ENCODE measurements around the gene RAET1L. TPM values are rescaled to one million over a fixed set of nuclear protein-coding genes. Genes with fewer than 3 reads are reported as not detected.

The RAET1L gene, protein sequence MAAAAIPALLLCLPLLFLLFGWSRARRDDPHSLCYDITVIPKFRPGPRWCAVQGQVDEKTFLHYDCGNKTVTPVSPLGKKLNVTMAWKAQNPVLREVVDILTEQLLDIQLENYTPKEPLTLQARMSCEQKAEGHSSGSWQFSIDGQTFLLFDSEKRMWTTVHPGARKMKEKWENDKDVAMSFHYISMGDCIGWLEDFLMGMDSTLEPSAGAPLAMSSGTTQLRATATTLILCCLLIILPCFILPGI
- not detected for total RNA-seq

DNA sequence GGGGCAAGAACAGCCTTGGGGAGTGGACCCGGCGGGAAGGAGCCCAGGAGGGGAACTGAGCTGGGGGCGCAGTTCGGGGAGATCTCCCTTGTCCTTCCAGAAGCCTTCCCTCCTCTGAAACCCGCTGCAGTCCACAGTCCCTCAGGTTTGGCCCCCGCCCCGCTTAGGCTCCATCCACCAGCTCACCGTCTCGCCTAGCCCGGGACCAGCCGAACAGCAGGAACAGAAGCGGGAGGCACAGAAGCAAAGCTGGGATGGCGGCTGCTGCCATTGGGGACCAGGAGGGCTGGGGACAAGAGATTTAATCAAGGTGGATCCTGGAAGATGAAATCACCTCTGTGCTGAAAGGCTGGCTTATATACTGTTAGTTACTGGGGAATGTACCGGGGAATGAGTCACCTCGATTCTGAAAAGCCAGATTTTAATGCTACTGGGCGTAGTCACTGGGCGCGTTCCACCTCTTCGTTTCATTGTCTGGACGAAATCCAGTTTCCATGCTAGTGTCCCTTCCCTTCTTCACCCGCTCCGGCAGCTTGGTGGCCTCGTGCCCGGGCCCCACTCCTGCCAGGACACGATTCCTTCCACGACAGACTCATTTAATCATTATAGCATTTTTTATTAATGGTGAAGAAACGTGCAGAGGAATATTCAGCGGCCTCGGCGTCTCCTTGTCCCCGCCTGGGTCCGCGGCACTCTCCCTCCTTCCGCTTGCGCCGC is at the start of gene RAET1L:
TSS of gene RAET1L (minus strand) at position 332 of the 717 bp plus-strand sequence. CDS start at position 271, 61 bp downstream.
- TF ChIP-seq, protein P1, sequence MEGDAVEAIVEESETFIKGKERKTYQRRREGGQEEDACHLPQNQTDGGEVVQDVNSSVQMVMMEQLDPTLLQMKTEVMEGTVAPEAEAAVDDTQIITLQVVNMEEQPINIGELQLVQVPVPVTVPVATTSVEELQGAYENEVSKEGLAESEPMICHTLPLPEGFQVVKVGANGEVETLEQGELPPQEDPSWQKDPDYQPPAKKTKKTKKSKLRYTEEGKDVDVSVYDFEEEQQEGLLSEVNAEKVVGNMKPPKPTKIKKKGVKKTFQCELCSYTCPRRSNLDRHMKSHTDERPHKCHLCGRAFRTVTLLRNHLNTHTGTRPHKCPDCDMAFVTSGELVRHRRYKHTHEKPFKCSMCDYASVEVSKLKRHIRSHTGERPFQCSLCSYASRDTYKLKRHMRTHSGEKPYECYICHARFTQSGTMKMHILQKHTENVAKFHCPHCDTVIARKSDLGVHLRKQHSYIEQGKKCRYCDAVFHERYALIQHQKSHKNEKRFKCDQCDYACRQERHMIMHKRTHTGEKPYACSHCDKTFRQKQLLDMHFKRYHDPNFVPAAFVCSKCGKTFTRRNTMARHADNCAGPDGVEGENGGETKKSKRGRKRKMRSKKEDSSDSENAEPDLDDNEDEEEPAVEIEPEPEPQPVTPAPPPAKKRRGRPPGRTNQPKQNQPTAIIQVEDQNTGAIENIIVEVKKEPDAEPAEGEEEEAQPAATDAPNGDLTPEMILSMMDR (IDR thresholded peaks at IDR 0.05; ENCODE audit: low read depth) = no peak

DNA sequence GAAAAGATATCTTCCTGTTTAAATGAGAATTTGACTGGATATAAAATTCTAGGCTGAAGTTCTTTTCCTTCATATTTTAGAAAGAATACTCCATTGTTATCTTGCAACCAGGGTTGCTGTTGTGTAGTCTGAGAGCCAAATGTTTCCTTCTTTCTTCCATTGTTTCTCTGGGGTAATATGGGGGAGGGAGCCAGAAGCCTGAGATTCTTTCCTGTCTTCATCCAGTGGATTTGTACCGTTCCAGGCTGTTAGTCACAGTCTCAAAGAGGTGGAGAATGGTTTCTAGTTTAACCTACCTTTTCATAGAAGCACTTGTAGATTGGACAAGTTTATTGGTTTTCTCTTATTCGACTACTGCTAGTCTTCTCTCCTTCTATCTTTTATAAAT is 49.7 kb upstream of the RAET1L start:
- TF ChIP-seq, protein P1 (IDR thresholded peaks at IDR 0.05; ENCODE audit: low read depth) = no peak

DNA sequence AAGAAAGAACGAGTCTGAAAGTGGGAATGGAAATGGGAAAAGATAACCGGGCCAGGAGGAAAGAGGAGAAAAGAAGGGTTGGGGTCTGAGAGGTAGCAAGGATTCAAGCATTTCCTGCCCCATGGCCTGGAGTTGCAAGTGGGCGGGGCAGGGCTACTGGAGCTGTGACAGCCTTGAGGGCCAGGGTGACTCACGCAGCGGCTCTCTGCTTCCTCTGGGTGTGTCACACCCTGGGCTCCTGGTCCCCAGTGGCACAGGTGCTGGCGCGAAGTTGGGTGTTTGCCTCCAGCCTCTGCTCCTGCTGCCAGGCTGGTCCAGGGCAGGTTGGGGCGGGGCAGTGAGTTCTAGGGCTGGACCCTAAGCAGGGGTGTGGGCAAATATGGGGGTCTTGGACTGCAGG is 46.9 kb upstream of the RAET1L start:
- TF ChIP-seq, protein P1 (IDR thresholded peaks at IDR 0.05; ENCODE audit: low read depth) = no peak

DNA sequence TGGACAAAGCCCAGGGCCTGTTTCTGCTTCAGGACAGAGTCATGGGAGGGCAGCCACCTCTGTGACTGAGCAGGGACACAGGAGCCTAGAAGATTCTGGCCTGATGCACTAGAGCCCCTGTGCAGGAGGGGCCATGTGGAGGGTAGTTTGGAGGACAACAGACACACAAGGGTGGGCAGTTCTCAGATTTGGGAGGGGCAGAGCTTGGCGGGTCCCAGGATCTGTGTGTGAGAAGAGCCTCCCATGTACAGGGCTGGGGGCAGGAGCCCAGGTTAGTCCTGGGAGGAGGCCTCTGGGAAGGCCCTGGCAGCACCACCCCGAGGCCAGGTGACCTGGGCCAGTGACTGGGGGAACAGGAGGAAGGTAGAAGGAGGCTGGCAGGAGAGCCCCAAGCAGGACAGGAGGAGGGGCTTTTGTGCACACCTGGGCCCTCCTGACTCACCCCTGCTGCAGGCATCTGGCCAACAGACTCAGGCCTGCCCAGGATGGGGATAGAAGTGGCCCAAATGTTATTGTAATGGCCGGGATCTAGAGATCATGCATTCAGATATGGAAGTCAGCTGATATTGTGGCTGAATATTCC is 45.0 kb upstream of the RAET1L start:
- TF ChIP-seq, protein P1 (IDR thresholded peaks at IDR 0.05; ENCODE audit: low read depth) = no peak

DNA sequence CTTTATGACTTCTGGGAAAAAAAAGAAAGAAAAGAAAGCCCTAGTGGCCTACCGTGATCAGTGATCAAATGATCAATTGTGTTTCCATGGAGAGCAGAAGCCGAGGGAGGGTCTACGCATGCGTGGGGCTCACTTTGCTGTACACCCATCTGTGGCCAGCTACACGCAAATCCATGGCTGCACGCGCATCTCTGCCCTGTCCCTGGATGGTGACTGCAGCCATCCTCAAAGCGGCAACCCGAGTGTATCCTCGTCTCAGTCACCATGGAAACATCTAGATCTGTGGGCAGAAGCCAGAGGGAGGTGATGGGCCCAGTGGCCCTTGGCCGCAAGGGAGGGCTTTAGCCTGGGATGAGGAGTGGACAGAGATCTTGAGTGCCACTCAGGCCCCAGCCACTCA is 44.4 kb upstream of the RAET1L start:
- TF ChIP-seq, protein P1 (IDR thresholded peaks at IDR 0.05; ENCODE audit: low read depth) = no peak

DNA sequence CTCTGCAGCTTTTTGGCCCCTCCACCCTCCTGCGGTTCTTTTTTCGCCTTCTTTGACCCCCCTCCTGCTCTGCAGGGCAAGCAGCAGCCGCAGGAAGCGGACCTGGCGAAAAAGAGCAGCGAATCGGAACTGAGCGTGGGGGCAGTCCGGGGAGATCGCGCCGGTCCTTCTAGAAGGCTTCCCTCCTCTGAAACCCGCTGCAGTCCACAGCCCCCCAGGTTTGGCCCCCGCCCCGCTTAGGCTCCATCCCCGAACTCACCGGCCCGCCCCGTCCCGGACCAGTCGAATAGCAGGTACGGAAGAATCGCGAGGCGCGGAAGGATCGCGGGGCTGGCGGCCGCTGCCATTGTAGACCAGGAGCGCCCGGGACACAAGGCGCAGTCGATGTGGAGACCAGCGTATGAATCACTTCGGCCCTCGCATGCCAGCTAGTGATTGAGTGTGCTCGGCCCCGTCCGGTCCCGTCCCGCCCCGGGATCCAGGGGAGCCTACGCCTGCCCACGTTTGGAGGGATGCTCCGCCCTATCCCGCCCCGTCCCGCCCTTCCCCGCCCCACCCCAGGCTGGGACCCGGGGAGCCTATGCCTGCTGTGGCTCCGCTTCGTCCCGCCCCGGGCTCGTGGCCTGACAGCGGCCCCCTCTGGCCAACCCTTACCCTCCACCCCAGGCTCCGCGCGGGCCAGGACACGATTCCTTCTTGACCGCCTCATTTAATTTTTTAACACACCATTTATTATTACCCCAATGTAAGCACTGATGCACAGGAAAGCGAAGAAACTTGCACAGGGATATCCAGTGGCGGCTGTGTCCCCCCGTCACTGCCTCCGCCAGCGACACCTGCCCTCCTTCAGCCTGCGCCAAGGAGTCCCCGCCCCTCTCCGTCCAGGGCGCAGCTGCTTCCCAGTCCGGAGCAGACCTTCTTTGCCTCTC is 43.7 kb upstream of the RAET1L start, which contains the start of gene ULBP3:
TSS of gene ULBP3 (minus strand) at position 402 of the 929 bp plus-strand sequence. CDS start at position 347, 55 bp downstream.
- TF ChIP-seq, protein P1 (IDR thresholded peaks at IDR 0.05; ENCODE audit: low read depth) = no peak

Measured in subcutaneous adipose tissue (tissue), 4 donors.